HuH-7 (cell line): Measurements from ENCODE around the gene CFTR.
"Not testable (repeated sequence)": the region's sequence is repeated elsewhere in the genome, so short reads cannot be mapped to it uniquely, and the experiment has no call there.

Source experiments
- DNase-seq: peaks from one replicate; pipeline ENCODE4 v3.0.0; 2011; ENCODE audit warnings: low spot score

Gene CFTR

GRCh38 chr7:117479225-117480054, at the start of gene CFTR:
CFTR (plus strand) TSS chr7:117480025; CDS start chr7:117480095, 70 bp downstream.
- no peak for DNase-seq

GRCh38 chr7:117435475-117436043, 44.3 kb upstream of the CFTR start:
- DNase-seq = peak; percentile 31

GRCh38 chr7:117444646-117445045, 35.2 kb upstream of the CFTR start:
- DNase-seq = no peak

GRCh38 chr7:117445206-117445605, 34.6 kb upstream of the CFTR start:
- DNase-seq = peak; percentile 18

- DNase-seq = no peak
These were observed 33.5 kb upstream of the CFTR start for GRCh38 chr7:117446220-117446815.

- DNase-seq = no peak
These were observed 31.2 kb upstream of the CFTR start for GRCh38 chr7:117448655-117449054.

- DNase-seq = no peak
These were observed 20.7 kb upstream of the CFTR start for GRCh38 chr7:117458977-117459583.

- no peak for DNase-seq
These were observed 20.1 kb upstream of the CFTR start for GRCh38 chr7:117459735-117460134.

- DNase-seq = not testable (repeated sequence)
These were observed 19.0 kb upstream of the CFTR start for GRCh38 chr7:117460815-117461214.

GRCh38 chr7:117468174-117468573, 11.7 kb upstream of the CFTR start:
- no peak for DNase-seq

- DNase-seq = no peak
These were observed 9.0 kb upstream of the CFTR start for GRCh38 chr7:117470777-117471176.

GRCh38 chr7:117472335-117472734, 7.5 kb upstream of the CFTR start:
- no peak for DNase-seq

GRCh38 chr7:117476557-117477215, 3.1 kb upstream of the CFTR start:
- no peak for DNase-seq

GRCh38 chr7:117478836-117479224, 995 bp upstream of the CFTR start:
- DNase-seq = no peak

GRCh38 chr7:117480055-117480362, 184 bp downstream of the CFTR start:
- DNase-seq = no peak

- DNase-seq = peak; percentile 28
These were observed 1.2 kb downstream of the CFTR start for GRCh38 chr7:117480978-117481377.

GRCh38 chr7:117485118-117485620, 5.3 kb downstream of the CFTR start:
- DNase-seq = no peak

- DNase-seq = no peak
These were observed 9.2 kb downstream of the CFTR start for GRCh38 chr7:117489016-117489415.

GRCh38 chr7:117489430-117489829, 9.6 kb downstream of the CFTR start:
- no peak for DNase-seq

GRCh38 chr7:117489911-117490310, 10.1 kb downstream of the CFTR start:
- DNase-seq = peak; percentile 15

- DNase-seq = no peak
These were observed 12.8 kb downstream of the CFTR start for GRCh38 chr7:117492649-117493048.

- DNase-seq = no peak
These were observed 13.6 kb downstream of the CFTR start for GRCh38 chr7:117493460-117493859.
